Measurements from ENCODE around the gene GABPA. TPM values are rescaled to one million over a fixed set of nuclear protein-coding genes. Genes with fewer than 3 reads are reported as not detected.
A peak's percentile ranks its signal among the peaks of the same experiment; 100 is the strongest.

Gene GABPA
- total RNA-seq = 23.3 TPM

DNA sequence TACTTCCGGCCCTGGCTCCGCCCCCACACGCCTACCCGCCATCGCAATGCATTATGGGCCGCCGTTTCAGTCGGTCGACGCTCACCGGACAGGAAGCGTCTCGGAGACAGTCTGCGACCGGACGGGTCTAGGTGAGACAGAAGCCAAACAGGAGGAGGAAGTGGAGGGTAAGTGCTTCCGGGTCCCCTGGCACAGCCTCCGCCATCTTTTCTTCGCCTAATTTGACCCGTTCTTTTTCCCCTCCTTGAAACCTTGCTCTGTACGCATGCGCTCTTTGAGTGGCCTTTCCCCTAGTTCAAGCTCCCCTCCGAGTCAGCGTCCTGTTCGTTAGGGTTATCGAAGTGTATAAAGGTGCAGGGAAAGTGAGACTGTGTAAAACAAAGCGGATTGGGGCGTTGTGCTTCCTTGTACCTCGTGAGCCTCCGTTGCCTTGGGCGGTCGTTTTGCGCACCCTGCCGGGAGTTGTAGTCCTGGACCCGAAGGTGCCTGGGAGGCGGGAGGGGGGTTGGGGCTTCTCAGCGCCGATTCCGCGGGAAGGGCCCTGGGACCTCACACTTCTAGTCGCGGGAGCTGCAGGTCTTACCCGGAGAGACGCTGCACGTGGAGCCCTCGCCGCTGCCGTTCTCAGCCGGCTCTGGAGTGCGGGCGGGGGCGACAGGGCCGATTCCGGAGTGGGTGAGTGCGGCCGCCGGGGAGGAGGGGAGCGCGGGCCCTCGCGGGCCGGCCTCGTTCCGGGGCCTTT is at the start of gene GABPA, which contains the start of gene ATP5PF:
Gene GABPA, plus strand, starts transcription at position 69 of the 742 bp plus-strand sequence. CDS start 6,627 bp downstream, outside the sequence.
Gene ATP5PF, minus strand, starts transcription at position 1 of the 742 bp plus-strand sequence. CDS start 5,110 bp downstream, outside the sequence.
- Histone ChIP-seq H3K27me3 (no peaks in the 10 kb centered on the region), H3K4me3 (peak within 1 kb of the TSS; percentile 80 to 83), H3K27ac (peak within 1 kb of the TSS; percentile 99), H3K36me3 (no peaks in the 10 kb centered on the region), H3K4me1 (peaks cover 50% of the 10 kb centered on the region), H3K9me3 (no peaks in the 10 kb centered on the region)
- peak; percentile 97 for DNase-seq (ENCODE audit: extremely low spot score in 2 of 2)
- no peak for TF ChIP-seq POLR2A (IDR thresholded peaks at IDR 0.05)
- TF ChIP-seq, protein P1, sequence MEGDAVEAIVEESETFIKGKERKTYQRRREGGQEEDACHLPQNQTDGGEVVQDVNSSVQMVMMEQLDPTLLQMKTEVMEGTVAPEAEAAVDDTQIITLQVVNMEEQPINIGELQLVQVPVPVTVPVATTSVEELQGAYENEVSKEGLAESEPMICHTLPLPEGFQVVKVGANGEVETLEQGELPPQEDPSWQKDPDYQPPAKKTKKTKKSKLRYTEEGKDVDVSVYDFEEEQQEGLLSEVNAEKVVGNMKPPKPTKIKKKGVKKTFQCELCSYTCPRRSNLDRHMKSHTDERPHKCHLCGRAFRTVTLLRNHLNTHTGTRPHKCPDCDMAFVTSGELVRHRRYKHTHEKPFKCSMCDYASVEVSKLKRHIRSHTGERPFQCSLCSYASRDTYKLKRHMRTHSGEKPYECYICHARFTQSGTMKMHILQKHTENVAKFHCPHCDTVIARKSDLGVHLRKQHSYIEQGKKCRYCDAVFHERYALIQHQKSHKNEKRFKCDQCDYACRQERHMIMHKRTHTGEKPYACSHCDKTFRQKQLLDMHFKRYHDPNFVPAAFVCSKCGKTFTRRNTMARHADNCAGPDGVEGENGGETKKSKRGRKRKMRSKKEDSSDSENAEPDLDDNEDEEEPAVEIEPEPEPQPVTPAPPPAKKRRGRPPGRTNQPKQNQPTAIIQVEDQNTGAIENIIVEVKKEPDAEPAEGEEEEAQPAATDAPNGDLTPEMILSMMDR (IDR thresholded peaks at IDR 0.05) = peak in 1 of 3 experiments; percentile 13
- peak; percentile 92 to 97 for TF ChIP-seq POLR2AphosphoS5 (IDR thresholded peaks at IDR 0.05; ENCODE audit: insufficient read depth in 1 of 2, low read depth in 1 of 2)
- intact Hi-C loops (cut with DNase I) = no loop called here

DNA sequence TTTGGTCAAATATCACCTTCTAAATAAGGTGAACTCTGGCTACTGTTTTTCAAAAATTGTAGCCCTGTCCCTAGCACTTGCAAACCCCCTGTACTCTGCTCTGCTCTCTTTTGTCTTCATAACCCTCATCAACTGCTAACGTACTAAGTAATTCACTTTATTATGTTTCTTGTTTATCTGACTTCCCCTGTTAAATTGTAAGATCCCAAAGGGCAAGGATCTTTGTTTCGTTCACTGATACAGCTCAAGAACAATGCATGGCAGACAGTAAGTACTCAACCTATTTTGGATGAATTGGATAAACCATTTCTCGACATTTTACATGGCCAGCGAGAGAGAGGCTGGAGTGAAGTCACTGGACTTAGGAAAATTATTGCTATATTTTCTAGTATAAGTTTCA is 47.0 kb upstream of the GABPA start:
- Histone ChIP-seq H3K36me3 (no peaks in the 10 kb centered on the region), H3K9me3 (no peaks in the 10 kb centered on the region), H3K4me1 (peaks cover 7% of the 10 kb centered on the region), H3K4me3 (no peak overlapping the region), H3K27ac (no peak overlapping the region), H3K27me3 (no peaks in the 10 kb centered on the region)
- intact Hi-C loops (cut with DNase I) = no loop called here
- DNase-seq (ENCODE audit: extremely low spot score in 2 of 2) = no peak
- TF ChIP-seq, protein P1 (IDR thresholded peaks at IDR 0.05) = no peak
- no peak for TF ChIP-seq POLR2AphosphoS5 (IDR thresholded peaks at IDR 0.05; ENCODE audit: insufficient read depth in 1 of 2, low read depth in 1 of 2)
- TF ChIP-seq POLR2A (IDR thresholded peaks at IDR 0.05) = no peak

DNA sequence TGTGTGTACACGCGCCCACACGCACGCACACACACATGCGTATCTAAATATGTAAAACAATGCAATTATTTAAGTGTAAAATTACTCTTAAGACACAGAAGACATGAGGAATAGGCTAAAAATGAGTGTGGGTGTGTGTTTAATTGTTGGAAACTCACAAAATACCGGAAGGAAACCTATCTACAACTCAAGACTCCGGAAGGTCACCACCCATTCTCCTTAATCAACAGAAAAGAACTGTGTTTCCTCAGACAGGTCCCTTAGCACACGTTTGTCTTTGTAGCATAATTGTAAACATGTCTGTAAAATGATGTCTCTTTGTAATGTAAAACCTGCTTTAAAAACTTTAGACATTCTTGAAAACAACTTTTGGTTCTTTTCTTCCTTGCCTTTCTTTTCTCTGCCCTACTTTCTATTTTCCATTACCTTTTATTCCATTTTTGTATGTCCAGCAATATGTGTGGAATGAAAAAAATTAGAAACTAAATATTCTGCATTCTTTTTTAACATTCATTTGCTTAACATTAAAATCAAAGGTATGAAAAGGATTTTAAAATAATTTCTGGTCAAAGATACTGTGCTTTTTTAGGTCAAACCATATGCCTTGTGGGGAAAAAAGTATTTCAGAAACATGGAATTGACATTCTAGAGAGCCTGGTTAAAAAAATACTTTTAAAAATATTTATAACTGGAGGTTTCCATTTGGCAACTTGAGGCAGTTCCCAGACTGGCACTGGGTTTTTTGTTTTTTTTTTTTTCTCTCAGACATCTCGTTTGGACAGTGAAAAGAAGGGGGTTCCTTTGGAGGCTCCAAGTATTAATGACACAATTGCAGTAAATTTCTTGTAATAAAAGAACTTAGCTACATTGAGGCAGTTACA is 46.3 kb upstream of the GABPA start:
- H3K4me3 ChIP-seq = no peak overlapping the region
- intact Hi-C loops (cut with DNase I) = no loop called here
- H3K27ac ChIP-seq = no peak overlapping the region

DNA sequence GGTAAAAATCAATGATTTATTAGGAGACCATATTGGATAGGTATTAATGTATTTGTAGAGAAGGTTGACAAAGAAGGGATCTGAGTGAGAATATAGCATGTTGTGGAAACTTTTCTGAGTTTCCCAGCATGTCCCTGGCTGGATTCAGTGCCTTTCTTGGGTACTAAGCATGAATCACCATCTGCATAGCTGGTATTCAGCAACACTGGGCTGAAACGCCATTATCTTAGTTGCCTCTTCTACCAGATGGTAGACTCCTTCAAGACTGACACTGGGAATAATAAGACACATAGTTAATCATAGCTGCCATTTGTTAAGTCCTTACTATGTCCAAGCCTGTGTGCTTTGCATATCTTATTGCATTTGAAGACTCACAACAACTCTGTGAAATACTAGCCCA is 45.5 kb upstream of the GABPA start:
- intact Hi-C loops (cut with DNase I) = no loop called here

More for the DNA sequence above, 46.3 kb upstream of the GABPA start:
- Histone ChIP-seq H3K36me3 (no peaks in the 10 kb centered on the region), H3K4me1 (peaks cover 7% of the 10 kb centered on the region), H3K27me3 (no peaks in the 10 kb centered on the region), H3K9me3 (no peaks in the 10 kb centered on the region)
- no peak for TF ChIP-seq POLR2A (IDR thresholded peaks at IDR 0.05)
- TF ChIP-seq, protein P1 (IDR thresholded peaks at IDR 0.05) = no peak
- TF ChIP-seq POLR2AphosphoS5 (IDR thresholded peaks at IDR 0.05; ENCODE audit: insufficient read depth in 1 of 2, low read depth in 1 of 2) = peak in 1 of 2 donors; percentile 37
- DNase-seq (ENCODE audit: extremely low spot score in 2 of 2) = no peak

More for the DNA sequence above, 45.5 kb upstream of the GABPA start:
- Histone ChIP-seq H3K4me1 (peaks cover 7% of the 10 kb centered on the region), H3K27me3 (no peaks in the 10 kb centered on the region), H3K9me3 (no peaks in the 10 kb centered on the region), H3K4me3 (no peak overlapping the region), H3K27ac (no peak overlapping the region), H3K36me3 (no peaks in the 10 kb centered on the region)
- DNase-seq (ENCODE audit: extremely low spot score in 2 of 2) = no peak
- no peak for TF ChIP-seq POLR2A (IDR thresholded peaks at IDR 0.05)
- no peak for TF ChIP-seq POLR2AphosphoS5 (IDR thresholded peaks at IDR 0.05; ENCODE audit: insufficient read depth in 1 of 2, low read depth in 1 of 2)
- TF ChIP-seq, protein P1 (IDR thresholded peaks at IDR 0.05) = no peak

Data from vagina (tissue), 2 donors.